ENCODE data around the gene SLC22A23.

The SLC22A23 gene

DNA sequence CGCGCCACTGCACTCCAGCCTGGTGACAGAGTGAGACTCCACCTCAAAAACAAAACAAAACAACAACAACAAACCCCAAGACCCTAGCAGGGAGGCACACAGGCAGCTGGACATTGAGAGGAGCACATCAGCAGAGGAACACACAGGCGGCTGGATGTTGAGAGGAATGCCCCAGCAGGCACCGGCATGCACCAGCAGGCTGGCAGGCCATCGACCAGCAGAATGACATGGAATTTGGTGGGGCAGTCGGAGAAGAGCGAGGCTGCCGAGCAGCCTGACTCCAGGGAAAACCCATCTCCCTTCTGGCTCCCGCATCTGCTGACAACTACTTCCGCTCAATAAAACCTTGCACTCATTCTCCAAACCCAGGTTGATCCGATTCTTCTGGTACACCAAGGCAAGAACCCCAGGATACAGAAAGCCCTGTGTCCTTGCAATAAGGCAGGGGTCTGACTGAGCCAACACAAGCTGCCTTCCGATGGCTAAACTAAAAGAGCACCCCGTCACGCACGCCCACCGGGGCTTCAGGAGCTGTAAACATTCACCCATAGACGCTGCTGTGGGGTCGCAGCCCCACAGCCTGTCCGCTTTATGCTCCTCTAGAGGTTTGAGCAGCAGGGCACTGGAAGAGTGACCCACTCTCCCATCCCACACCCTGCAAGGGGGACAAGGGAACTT lies 60.2 kb downstream of the SLC22A23 start:
- Histone ChIP-seq H3K27me3 (ENCODE audit: control insufficient read depth, insufficient read depth, low read length, poor library complexity, severe bottlenecking) (no peaks in the 10 kb centered on the region), H3K4me3 (ENCODE audit: insufficient read depth, low read depth, low read length) (no peak overlapping the region), H3K4me1 (ENCODE audit: control insufficient read depth, insufficient read depth, low read length) (peaks cover 18% of the 10 kb centered on the region), H3K27ac (ENCODE audit: insufficient read depth, low read depth, low read length, poor library complexity, severe bottlenecking) (no peak overlapping the region), H3K36me3 (ENCODE audit: control insufficient read depth, insufficient read depth, low read length) (no peaks in the 10 kb centered on the region), H3K9me3 (ENCODE audit: control insufficient read depth, low read length) (no peaks in the 10 kb centered on the region)
- WGBS, 2 experiments, result 89 to 93% methylated on average over 19 of the region's 19 CpGs

DNA sequence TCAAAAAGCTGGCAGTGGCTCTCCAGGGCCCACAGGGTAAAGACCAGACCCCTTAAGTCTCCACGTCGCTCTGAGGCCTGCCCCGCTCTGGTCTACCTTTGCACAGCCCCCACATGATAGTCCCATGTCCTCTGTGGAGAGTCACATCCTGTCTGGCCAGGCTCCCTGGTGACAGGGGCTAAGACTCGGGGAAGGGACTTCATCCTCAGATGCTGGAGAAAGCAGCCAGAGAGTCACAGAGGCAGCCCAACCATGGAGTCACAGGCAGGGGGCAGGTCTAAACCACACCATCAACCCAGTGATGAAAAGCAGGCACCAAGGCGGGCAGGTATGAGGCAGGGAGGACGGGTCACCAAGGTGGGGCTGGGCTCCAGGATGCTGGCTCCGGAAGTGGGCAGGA lies 62.2 kb downstream of the SLC22A23 start:
- Histone ChIP-seq H3K4me3 (ENCODE audit: insufficient read depth, low read depth, low read length) (no peak overlapping the region), H3K9me3 (ENCODE audit: control insufficient read depth, low read length) (no peaks in the 10 kb centered on the region), H3K27me3 (ENCODE audit: control insufficient read depth, insufficient read depth, low read length, poor library complexity, severe bottlenecking) (no peaks in the 10 kb centered on the region), H3K4me1 (ENCODE audit: control insufficient read depth, insufficient read depth, low read length) (peaks cover 18% of the 10 kb centered on the region), H3K36me3 (ENCODE audit: control insufficient read depth, insufficient read depth, low read length) (no peaks in the 10 kb centered on the region), H3K27ac (ENCODE audit: insufficient read depth, low read depth, low read length, poor library complexity, severe bottlenecking) (no peak overlapping the region)
- WGBS, 2 experiments, result 93% methylated on average over 7 of the region's 7 CpGs

DNA sequence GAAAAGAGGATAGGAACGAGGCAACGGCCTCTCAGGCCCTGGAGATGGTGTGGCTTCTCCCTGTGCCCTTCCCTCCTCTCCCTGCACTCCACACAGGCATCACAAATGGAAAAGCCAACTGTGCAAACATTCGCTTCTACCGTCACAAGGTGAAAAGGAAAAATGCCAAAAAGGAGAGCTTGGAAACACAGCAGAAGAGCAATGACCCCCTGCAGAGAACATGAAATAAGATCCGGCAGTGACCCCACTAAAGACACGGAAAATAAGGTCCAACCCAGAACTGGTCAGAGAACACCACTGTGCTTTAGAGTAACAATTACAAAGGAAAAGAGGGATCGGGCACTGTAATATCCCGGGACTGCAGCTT lies 63.0 kb downstream of the SLC22A23 start:
- H3K4me1 ChIP-seq (ENCODE audit: control insufficient read depth, insufficient read depth, low read length), result peaks cover 18% of the 10 kb centered on the region

DNA sequence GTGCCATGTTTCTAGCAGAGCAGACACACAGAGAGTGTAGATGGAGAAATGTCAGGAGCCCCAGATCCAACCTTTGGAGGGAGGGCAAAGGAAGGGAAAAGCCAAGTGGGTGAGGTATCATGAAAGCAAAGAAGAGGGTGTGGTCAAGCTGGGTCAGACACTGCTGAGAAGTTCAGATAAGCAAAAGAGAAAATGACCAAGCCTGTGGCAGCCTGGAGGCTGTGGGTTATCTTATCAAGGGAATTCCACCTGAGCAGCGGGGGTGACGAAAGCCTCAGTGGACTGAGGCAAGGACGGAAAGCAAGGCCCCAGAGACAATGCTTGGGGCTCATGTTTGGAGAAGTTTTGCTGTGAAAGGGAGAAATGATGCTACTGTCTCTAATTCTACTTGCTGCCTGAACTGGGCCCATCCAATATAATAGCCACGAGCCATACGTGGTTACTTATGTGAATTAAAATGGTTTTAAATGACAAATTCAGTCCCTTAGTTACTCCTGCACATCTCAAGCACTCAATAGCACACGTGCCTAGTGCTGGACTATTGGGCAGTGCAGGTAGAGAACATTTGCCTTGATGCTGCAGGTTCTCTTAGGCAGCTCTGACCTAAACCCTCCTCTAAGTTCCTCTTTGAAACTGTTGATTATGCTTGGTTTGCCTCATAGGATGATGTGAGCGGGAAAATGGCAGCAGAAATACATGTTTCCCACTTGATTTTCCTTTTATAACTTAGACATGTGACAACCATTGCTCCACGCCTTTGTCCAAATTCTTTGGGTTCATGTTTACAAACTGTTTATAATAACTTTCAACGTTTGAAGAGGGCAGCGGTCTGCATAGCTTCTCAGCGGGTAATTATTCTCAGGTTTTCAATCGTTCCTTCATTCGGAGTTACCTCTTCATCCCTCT lies 63.7 kb downstream of the SLC22A23 start:
- WGBS, 2 experiments, result 92 to 95% methylated on average over 13 of the region's 13 CpGs
- no peaks in the 10 kb centered on the region for H3K27me3 ChIP-seq (ENCODE audit: control insufficient read depth, insufficient read depth, low read length, poor library complexity, severe bottlenecking)
- no peak overlapping the region for H3K27ac ChIP-seq (ENCODE audit: insufficient read depth, low read depth, low read length, poor library complexity, severe bottlenecking)

More for the DNA sequence above, 63.0 kb downstream of the SLC22A23 start:
- Histone ChIP-seq H3K27ac (ENCODE audit: insufficient read depth, low read depth, low read length, poor library complexity, severe bottlenecking) (no peak overlapping the region), H3K27me3 (ENCODE audit: control insufficient read depth, insufficient read depth, low read length, poor library complexity, severe bottlenecking) (no peaks in the 10 kb centered on the region), H3K4me3 (ENCODE audit: insufficient read depth, low read depth, low read length) (no peak overlapping the region), H3K9me3 (ENCODE audit: control insufficient read depth, low read length) (no peaks in the 10 kb centered on the region), H3K36me3 (ENCODE audit: control insufficient read depth, insufficient read depth, low read length) (no peaks in the 10 kb centered on the region)
- 58% methylated on average over 8 of the region's 8 CpGs for WGBS, 2 experiments

DNA sequence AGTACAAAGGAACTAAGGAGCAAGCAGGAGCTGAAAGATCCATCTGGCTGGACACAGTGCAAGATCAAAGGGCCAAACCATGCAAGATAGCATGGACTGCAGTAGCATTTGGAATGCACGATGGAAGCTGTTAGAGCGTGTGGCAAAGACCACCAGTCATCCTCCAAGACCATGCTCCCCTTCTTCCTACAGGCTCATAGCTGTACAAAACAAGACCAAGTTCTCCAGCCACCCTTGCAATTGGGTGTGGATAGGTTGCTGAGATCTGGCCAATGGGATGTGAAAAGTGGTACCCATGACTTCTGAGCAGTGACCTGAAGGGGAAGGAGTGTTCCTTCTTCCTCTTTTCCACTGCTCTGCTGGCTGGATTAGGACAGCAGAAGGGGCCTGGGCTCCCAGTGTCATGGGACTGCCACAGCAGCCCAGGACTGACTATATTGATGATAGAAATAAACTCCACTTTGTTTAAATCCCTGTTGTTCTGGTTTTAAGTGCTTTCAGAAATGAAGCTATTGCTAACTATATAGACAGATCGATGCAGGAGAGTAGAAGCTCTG lies 64.9 kb downstream of the SLC22A23 start:
- 94 to 96% methylated on average over 3 of the region's 3 CpGs for WGBS, 2 experiments
- Histone ChIP-seq H3K27ac (ENCODE audit: insufficient read depth, low read depth, low read length, poor library complexity, severe bottlenecking) (no peak overlapping the region), H3K9me3 (ENCODE audit: control insufficient read depth, low read length) (no peaks in the 10 kb centered on the region), H3K4me3 (ENCODE audit: insufficient read depth, low read depth, low read length) (no peak overlapping the region), H3K27me3 (ENCODE audit: control insufficient read depth, insufficient read depth, low read length, poor library complexity, severe bottlenecking) (no peaks in the 10 kb centered on the region), H3K4me1 (ENCODE audit: control insufficient read depth, insufficient read depth, low read length) (peaks cover 13% of the 10 kb centered on the region), H3K36me3 (ENCODE audit: control insufficient read depth, insufficient read depth, low read length) (no peaks in the 10 kb centered on the region)

More for the DNA sequence above, 63.7 kb downstream of the SLC22A23 start:
- no peaks in the 10 kb centered on the region for H3K36me3 ChIP-seq (ENCODE audit: control insufficient read depth, insufficient read depth, low read length)
- H3K4me3 ChIP-seq (ENCODE audit: insufficient read depth, low read depth, low read length), result no peak overlapping the region
- no peaks in the 10 kb centered on the region for H3K9me3 ChIP-seq (ENCODE audit: control insufficient read depth, low read length)
- peaks cover 17% of the 10 kb centered on the region for H3K4me1 ChIP-seq (ENCODE audit: control insufficient read depth, insufficient read depth, low read length)

DNA sequence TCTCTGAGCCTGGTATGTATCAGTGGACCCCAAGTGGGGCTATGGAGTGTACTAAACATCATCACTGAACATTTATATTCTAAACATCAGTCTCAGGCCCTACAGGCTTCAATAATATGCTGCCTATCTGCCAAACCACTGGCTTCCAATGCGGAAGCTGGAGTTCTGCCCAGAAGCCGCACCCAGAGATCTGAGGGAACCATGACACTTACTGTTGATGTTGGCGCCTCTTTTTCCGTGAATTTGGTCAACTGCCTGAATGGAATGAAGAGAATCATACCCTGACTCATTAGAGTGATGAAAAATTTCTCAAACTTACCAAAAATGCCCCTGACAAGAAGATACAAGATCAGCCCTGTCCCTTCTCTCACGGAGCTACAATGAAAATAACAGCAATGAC lies 66.2 kb downstream of the SLC22A23 start:
- H3K4me1 ChIP-seq (ENCODE audit: control insufficient read depth, insufficient read depth, low read length), result peaks cover 13% of the 10 kb centered on the region
- no peaks in the 10 kb centered on the region for H3K9me3 ChIP-seq (ENCODE audit: control insufficient read depth, low read length)
- H3K27ac ChIP-seq (ENCODE audit: insufficient read depth, low read depth, low read length, poor library complexity, severe bottlenecking), result no peak overlapping the region
- no peaks in the 10 kb centered on the region for H3K27me3 ChIP-seq (ENCODE audit: control insufficient read depth, insufficient read depth, low read length, poor library complexity, severe bottlenecking)
- 94 to 96% methylated on average over 5 of the region's 5 CpGs for WGBS, 2 experiments
- no peaks in the 10 kb centered on the region for H3K36me3 ChIP-seq (ENCODE audit: control insufficient read depth, insufficient read depth, low read length)
- H3K4me3 ChIP-seq (ENCODE audit: insufficient read depth, low read depth, low read length), result no peak overlapping the region

DNA sequence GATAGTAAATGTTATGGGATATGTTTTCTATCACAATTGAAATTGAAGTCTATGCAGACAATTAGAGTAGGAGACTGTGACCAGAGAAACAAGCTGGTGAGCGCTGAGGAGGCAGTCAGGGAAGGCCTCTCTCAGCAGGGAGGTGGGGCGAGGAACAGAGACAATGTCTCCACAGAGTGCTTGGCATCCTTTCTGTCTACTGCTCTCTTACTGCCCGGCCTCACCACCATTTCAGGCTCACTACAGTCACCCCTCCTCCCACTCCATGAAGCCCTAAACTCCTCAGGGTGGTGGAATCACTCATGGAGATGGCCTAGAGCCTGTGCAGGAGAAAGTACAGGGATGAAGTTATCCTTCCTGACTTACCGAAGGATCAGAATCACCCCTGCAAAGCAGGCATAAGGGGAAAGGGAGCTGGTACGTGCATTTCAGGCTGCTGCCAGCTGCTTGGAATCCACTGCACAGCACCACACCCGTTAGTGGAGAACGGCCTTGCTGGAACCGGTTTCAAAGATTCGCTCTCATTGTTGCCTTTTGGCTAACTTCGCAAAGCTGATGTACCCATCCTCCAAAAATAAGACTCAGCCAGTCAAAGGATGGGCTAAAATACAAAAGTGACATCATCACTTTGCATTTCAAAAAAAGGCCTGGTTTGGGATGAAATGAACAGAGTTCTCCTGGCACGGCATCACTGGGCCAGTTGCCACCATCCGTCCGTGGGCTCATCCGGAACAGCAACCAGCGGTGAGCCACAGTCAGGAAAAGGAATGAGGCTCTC lies 67.3 kb downstream of the SLC22A23 start:
- H3K27ac ChIP-seq (ENCODE audit: insufficient read depth, low read depth, low read length, poor library complexity, severe bottlenecking), result no peak overlapping the region
- no peaks in the 10 kb centered on the region for H3K36me3 ChIP-seq (ENCODE audit: control insufficient read depth, insufficient read depth, low read length)
- H3K9me3 ChIP-seq (ENCODE audit: control insufficient read depth, low read length), result no peaks in the 10 kb centered on the region
- 90 to 93% methylated on average over 15 of the region's 15 CpGs for WGBS, 2 experiments
- H3K4me1 ChIP-seq (ENCODE audit: control insufficient read depth, insufficient read depth, low read length), result peaks cover 13% of the 10 kb centered on the region
- H3K27me3 ChIP-seq (ENCODE audit: control insufficient read depth, insufficient read depth, low read length, poor library complexity, severe bottlenecking), result no peaks in the 10 kb centered on the region
- no peak overlapping the region for H3K4me3 ChIP-seq (ENCODE audit: insufficient read depth, low read depth, low read length)

DNA sequence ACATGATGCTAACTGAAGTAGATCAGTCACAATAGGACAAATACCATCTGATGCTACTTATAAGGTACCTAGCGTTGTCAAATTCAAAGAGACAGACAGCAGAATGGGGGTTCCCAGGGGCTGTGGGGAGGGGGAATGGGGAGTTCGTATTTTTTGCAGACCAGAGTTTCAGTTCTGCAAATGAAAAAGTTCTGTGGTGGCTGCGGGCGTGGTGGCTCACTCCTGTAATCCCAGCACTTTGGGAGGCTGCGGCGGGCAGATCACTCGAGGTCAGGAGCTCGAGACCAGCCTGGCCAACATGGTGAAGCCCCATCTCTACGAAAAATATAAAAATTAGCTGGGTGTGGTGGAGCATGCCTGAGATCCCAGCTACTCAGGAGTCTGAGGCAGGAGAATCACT lies 68.1 kb downstream of the SLC22A23 start:
- Histone ChIP-seq H3K4me1 (ENCODE audit: control insufficient read depth, insufficient read depth, low read length) (peaks cover 10% of the 10 kb centered on the region), H3K9me3 (ENCODE audit: control insufficient read depth, low read length) (no peaks in the 10 kb centered on the region), H3K27ac (ENCODE audit: insufficient read depth, low read depth, low read length, poor library complexity, severe bottlenecking) (no peak overlapping the region), H3K36me3 (ENCODE audit: control insufficient read depth, insufficient read depth, low read length) (no peaks in the 10 kb centered on the region), H3K4me3 (ENCODE audit: insufficient read depth, low read depth, low read length) (no peak overlapping the region), H3K27me3 (ENCODE audit: control insufficient read depth, insufficient read depth, low read length, poor library complexity, severe bottlenecking) (no peaks in the 10 kb centered on the region)
- 93 to 94% methylated on average over 9 of the region's 9 CpGs for WGBS, 2 experiments

DNA sequence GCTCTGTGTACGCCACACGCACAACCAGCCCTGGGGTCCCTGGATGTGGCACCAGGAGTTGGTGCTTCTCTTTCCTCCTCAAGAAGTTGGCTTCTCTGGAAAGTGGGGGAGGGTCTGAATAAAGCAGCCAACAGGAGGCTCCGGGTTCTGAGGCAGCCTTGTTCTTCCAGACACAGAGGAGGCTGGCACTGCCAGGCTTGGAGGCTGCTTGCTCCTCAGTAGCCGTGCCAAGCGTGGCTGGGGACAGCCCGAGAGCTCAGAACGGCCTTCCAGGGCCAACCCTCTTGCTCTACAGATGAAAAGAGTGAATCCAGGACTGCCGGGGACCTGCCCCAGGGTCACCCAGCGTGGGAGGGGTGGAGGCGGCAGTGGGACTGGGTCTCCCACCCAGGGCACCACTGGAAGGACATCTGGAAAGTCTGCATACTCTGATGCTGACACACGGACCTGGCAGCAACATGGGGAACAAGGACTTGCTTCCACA lies 70.4 kb downstream of the SLC22A23 start:
- no peaks in the 10 kb centered on the region for H3K4me1 ChIP-seq (ENCODE audit: control insufficient read depth, insufficient read depth, low read length)
- H3K27ac ChIP-seq (ENCODE audit: insufficient read depth, low read depth, low read length, poor library complexity, severe bottlenecking), result no peak overlapping the region
- H3K27me3 ChIP-seq (ENCODE audit: control insufficient read depth, insufficient read depth, low read length, poor library complexity, severe bottlenecking), result no peaks in the 10 kb centered on the region
- H3K9me3 ChIP-seq (ENCODE audit: control insufficient read depth, low read length), result no peaks in the 10 kb centered on the region
- H3K36me3 ChIP-seq (ENCODE audit: control insufficient read depth, insufficient read depth, low read length), result no peaks in the 10 kb centered on the region
- no peak overlapping the region for H3K4me3 ChIP-seq (ENCODE audit: insufficient read depth, low read depth, low read length)
- WGBS, 2 experiments, result 94% methylated on average over 11 of the region's 11 CpGs

Measured in ectodermal cell (in vitro differentiated cells).